SK-N-MC (cell line): ENCODE measurements around the gene TMEM132D.

ENCODE experiments used
- EZH2 ChIP-seq: fragments of 200-600 bp; sonication (generic); IDR thresholded peaks from one replicate; pipeline ENCODE4 v1.6.1; 2017; ENCODE audit warnings: antibody characterized with exemption
- FOXP2 ChIP-seq: optimal IDR thresholded peaks from 2 replicates; pipeline ENCODE3; 2011; ENCODE audit warnings: mild to moderate bottlenecking, moderate library complexity; ENCODE audit not compliant: insufficient read depth; ENCODE audit errors: extremely low read length, control extremely low read depth
- POLR2AphosphoS5 ChIP-seq: IDR thresholded peaks from 2 replicates; pipeline ENCODE4 v1.6.1; 2012; ENCODE audit warnings: mild to moderate bottlenecking, low read depth, low read length, borderline replicate concordance

DNA sequence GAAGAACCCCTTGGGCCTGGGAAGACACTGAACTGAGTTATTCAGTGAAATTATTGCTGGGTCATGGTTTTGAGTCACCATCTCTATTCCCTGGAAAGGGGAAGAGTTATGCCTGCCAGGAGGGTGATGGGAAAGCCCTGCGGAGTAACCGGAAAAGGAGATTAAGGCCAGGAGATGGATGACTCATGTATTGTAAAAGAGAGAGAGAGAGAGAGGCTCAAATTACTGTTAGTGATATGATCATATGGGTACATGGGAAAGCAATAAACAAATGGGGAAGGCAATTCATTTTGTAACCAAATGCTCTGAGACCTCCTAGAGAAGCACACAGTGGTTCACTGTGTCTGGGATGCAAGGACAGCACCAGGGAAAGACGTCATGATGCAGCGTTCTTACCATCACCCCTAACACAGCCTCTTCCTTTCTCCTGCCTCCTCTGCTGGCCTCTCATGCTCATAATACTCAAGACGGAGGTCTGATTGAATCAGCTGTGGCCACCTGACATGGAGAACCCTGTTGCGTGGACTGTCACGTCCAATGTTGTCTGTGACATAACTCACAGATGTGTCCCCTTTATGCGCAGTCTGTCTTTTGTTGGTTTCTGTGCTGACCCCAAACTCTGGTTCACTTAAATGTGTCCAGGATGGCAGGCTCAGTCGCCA, 243.7 kb downstream of the TMEM132D start:
- no peak for TF ChIP-seq EZH2
- no peak for TF ChIP-seq POLR2AphosphoS5
- no peak for TF ChIP-seq FOXP2
